ENCODE data around the gene SPOPL.

- TF ChIP-seq MZF1 (tag by site-specific recombination; IDR thresholded peaks at IDR 0.05; ENCODE audit: borderline replicate concordance) (no peak), ZNF274 (IDR thresholded peaks at IDR 0.05; ENCODE audit: low read length) (no peak), ZNF274 (tag by site-specific recombination; IDR thresholded peaks at IDR 0.05; ENCODE audit: borderline replicate concordance) (no peak), ZNF350 (tag by site-specific recombination; IDR thresholded peaks at IDR 0.05) (no peak), ZNF580 (tag by site-specific recombination; IDR thresholded peaks at IDR 0.05) (no peak), ZNF843 (tag by site-specific recombination; IDR thresholded peaks at IDR 0.05) (no peak), ZBTB21 (tag by site-specific recombination; IDR thresholded peaks at IDR 0.05) (no peak), KLF9 (tag by site-specific recombination; IDR thresholded peaks at IDR 0.05; ENCODE audit: low read depth) (no peak)
- TF ChIP-seq, protein P1, sequence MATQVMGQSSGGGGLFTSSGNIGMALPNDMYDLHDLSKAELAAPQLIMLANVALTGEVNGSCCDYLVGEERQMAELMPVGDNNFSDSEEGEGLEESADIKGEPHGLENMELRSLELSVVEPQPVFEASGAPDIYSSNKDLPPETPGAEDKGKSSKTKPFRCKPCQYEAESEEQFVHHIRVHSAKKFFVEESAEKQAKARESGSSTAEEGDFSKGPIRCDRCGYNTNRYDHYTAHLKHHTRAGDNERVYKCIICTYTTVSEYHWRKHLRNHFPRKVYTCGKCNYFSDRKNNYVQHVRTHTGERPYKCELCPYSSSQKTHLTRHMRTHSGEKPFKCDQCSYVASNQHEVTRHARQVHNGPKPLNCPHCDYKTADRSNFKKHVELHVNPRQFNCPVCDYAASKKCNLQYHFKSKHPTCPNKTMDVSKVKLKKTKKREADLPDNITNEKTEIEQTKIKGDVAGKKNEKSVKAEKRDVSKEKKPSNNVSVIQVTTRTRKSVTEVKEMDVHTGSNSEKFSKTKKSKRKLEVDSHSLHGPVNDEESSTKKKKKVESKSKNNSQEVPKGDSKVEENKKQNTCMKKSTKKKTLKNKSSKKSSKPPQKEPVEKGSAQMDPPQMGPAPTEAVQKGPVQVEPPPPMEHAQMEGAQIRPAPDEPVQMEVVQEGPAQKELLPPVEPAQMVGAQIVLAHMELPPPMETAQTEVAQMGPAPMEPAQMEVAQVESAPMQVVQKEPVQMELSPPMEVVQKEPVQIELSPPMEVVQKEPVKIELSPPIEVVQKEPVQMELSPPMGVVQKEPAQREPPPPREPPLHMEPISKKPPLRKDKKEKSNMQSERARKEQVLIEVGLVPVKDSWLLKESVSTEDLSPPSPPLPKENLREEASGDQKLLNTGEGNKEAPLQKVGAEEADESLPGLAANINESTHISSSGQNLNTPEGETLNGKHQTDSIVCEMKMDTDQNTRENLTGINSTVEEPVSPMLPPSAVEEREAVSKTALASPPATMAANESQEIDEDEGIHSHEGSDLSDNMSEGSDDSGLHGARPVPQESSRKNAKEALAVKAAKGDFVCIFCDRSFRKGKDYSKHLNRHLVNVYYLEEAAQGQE (tag by site-specific recombination; IDR thresholded peaks at IDR 0.05): no peak
- TF ChIP-seq, protein P2, sequence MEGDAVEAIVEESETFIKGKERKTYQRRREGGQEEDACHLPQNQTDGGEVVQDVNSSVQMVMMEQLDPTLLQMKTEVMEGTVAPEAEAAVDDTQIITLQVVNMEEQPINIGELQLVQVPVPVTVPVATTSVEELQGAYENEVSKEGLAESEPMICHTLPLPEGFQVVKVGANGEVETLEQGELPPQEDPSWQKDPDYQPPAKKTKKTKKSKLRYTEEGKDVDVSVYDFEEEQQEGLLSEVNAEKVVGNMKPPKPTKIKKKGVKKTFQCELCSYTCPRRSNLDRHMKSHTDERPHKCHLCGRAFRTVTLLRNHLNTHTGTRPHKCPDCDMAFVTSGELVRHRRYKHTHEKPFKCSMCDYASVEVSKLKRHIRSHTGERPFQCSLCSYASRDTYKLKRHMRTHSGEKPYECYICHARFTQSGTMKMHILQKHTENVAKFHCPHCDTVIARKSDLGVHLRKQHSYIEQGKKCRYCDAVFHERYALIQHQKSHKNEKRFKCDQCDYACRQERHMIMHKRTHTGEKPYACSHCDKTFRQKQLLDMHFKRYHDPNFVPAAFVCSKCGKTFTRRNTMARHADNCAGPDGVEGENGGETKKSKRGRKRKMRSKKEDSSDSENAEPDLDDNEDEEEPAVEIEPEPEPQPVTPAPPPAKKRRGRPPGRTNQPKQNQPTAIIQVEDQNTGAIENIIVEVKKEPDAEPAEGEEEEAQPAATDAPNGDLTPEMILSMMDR (tag by site-specific recombination; IDR thresholded peaks at IDR 0.05): no peak
Measured at GRCh38 chr2:138536740-138537139, 35.2 kb downstream of the SPOPL start.
